ENCODE data around the gene TBCK. TPM values are rescaled to one million over a fixed set of nuclear protein-coding genes. Genes with fewer than 3 reads are reported as not detected.

The TBCK gene
- total and polyA plus RNA-seq, 2 of the 13 experiments (the other 11 are each of a cell fraction or from before 2014, with no cell fraction given): 51.0 to 62.4 TPM

GRCh38 chr4:106240699-106241098, 75.3 kb downstream of the TBCK start (continued):
- TF ChIP-seq, protein P1, sequence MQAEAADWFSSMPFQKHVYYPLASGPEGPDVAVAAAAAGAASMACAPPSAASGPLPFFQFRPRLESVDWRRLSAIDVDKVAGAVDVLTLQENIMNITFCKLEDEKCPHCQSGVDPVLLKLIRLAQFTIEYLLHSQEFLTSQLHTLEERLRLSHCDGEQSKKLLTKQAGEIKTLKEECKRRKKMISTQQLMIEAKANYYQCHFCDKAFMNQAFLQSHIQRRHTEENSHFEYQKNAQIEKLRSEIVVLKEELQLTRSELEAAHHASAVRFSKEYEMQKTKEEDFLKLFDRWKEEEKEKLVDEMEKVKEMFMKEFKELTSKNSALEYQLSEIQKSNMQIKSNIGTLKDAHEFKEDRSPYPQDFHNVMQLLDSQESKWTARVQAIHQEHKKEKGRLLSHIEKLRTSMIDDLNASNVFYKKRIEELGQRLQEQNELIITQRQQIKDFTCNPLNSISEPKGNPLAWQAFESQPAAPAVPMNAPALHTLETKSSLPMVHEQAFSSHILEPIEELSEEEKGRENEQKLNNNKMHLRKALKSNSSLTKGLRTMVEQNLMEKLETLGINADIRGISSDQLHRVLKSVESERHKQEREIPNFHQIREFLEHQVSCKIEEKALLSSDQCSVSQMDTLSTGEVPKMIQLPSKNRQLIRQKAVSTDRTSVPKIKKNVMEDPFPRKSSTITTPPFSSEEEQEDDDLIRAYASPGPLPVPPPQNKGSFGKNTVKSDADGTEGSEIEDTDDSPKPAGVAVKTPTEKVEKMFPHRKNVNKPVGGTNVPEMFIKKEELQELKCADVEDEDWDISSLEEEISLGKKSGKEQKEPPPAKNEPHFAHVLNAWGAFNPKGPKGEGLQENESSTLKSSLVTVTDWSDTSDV (CRISPR knock-in tag; IDR thresholded peaks at IDR 0.05): no peak
- TF ChIP-seq ZNF891 (CRISPR knock-in tag; IDR thresholded peaks at IDR 0.05) (no peak), FIP1L1 (IDR thresholded peaks at IDR 0.05; ENCODE audit: borderline replicate concordance, insufficient read depth, low read depth, low read length) (no peak), ZZZ3 (CRISPR knock-in tag; IDR thresholded peaks at IDR 0.05; ENCODE audit: borderline replicate concordance) (no peak), ZNF776 (CRISPR knock-in tag; IDR thresholded peaks at IDR 0.05) (no peak), MBD4 (IDR thresholded peaks at IDR 0.05; ENCODE audit: borderline replicate concordance, low read length) (no peak), ZNF775 (CRISPR knock-in tag; IDR thresholded peaks at IDR 0.05; ENCODE audit: borderline replicate concordance) (no peak), AGO1 (IDR thresholded peaks at IDR 0.05; ENCODE audit: low read depth, low read length, poor library complexity, severe bottlenecking) (no peak), ATF7 (IDR thresholded peaks at IDR 0.05) (no peak), ATF7 (CRISPR knock-in tag; IDR thresholded peaks at IDR 0.05) (no peak), HNRNPK (IDR thresholded peaks at IDR 0.05; ENCODE audit: low read depth, low read length, poor library complexity, severe bottlenecking) (no peak), SNAI1 (CRISPR knock-in tag; IDR thresholded peaks at IDR 0.05; ENCODE audit: borderline replicate concordance) (no peak)
- TF ChIP-seq, protein P2, sequence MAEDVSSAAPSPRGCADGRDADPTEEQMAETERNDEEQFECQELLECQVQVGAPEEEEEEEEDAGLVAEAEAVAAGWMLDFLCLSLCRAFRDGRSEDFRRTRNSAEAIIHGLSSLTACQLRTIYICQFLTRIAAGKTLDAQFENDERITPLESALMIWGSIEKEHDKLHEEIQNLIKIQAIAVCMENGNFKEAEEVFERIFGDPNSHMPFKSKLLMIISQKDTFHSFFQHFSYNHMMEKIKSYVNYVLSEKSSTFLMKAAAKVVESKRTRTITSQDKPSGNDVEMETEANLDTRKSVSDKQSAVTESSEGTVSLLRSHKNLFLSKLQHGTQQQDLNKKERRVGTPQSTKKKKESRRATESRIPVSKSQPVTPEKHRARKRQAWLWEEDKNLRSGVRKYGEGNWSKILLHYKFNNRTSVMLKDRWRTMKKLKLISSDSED (CRISPR knock-in tag; IDR thresholded peaks at IDR 0.05): no peak
